AG09319 (cell line): ENCODE results near the gene ARSA.
"Not testable (repeated sequence)": the region's sequence is repeated elsewhere in the genome, so short reads cannot be mapped to it uniquely, and the experiment has no call there.

ENCODE experiments used
- DNase-seq: peaks from one replicate; pipeline ENCODE4 v3.0.0-alpha.2; 2010; ENCODE audit warnings: low read depth; ENCODE audit errors: extremely low read depth
- CTCF ChIP-seq: IDR thresholded peaks from 2 replicates; pipeline ENCODE4 v1.5.1; 2011; ENCODE audit warnings: low read depth, mild to moderate bottlenecking, inconsistent platforms, low read length, moderate library complexity

Gene ARSA

GRCh38 chr22:50622723-50623327, 5.1 kb downstream of the ARSA start:
- no peak for DNase-seq
- no peak for TF ChIP-seq CTCF

GRCh38 chr22:50621948-50622722, 5.8 kb downstream of the ARSA start:
- no peak for DNase-seq
- TF ChIP-seq CTCF, result peak; percentile 7

- TF ChIP-seq CTCF, result no peak
- no peak for DNase-seq
Measured at GRCh38 chr22:50621356-50621880, 6.5 kb downstream of the ARSA start.

GRCh38 chr22:50620593-50621355, 7.2 kb downstream of the ARSA start:
- DNase-seq, result no peak
- TF ChIP-seq CTCF, result no peak; the same call in 1 of the 2 replicates

DNA sequence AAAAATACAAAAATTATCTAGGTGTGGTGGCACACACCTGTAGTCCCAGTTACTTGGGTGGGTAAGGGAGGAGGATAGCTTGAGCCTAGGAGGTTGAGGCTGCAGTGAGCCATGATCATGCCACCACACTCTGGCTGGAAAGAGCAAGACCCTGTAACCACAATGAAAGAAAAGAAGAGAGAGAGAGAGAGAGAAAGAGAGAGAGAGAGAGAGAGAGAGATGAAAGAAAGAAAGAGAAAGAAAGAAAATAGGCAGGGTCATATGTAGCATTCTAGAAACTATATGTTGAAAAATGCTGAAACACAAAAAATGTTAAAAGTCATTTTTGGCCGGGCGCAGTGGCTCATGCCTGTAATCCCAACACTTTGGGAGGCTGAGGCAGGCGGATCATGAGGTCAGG, 13.7 kb downstream of the ARSA start:
- DNase-seq, result not testable (repeated sequence)

DNA sequence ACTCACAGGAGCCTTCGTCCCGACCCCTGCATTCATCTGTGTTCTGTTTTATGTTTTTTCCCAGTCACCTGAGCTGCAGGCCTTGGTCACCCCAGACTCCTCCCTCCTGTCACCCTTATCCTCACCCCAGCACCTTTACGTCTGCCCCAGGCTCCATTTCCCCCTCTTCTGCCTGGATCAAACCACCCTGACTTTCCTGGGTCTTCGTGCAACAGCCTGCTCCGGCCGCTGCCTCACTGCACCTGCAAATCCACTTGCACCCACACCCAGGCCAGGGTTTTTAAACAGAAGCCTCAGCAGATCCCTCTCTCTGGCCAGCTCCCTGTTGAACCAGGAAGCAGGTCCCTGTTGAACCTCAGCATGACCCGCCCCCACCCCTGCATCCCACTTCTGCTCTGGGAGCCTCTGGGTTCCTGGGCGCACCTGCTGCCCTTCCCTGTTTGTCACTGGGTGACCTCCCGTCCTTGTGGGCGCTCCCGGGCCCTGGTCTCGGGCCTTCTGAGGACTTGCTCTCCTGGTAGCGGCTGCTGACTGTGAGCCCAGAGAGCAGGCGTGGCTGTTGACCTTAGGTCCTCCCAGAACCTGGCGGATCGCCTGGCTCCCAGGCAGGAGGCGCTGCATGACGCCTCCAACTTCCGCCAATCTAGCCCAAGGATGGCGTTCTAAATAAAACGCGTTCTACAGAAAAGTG, 14.5 kb downstream of the ARSA start:
- TF ChIP-seq CTCF, result no peak
- no peak for DNase-seq

DNA sequence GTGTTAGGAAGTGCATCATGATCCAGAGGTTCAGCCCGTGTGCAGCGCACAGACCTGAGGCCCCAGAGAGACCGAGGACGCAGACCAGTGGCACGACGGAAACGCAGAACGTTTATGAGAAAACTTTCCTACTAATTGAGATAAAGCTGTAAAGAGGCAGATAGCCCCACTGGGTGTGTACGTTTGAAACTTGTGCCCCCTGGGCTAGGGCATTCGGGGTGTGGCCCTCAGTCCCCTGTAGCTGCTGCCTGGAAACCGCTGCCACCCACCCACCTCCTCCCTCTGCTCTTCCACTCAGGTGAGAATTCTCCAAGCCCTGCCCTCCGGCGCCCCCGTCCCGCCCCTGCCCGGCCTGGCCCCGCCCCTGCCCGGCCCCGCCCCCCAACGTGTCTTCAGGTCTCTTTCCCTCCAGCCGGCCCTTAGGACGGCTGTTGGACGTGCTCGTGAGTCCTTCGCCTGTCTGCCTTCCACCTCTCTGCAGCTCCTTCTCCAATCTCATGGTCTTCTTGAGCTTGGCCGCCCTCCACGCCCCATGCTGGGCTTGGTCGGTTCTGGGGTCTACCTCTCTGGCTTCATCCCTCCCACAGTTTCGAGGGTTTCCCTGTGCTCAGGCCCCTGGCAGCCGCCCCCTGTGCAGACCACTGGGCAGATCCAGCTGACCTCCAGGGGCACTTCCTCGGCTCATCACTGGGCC, 15.3 kb downstream of the ARSA start:
- DNase-seq, result no peak
- no peak for TF ChIP-seq CTCF
